Uterus (tissue), 4 donors: ENCODE results near the gene UST. TPM values are rescaled to one million over a fixed set of nuclear protein-coding genes. Genes with fewer than 3 reads are reported as not detected.

Experiments
- DNase-seq, 2 donors: peaks; one replicate each; pipeline ENCODE4 v3.0.0-alpha.2; 2019 to 2020
- H3K27ac ChIP-seq, 2 donors: fragments of 200-600 bp; sonication (generic); 1 replicate in 1 of 2; 2 replicates in 1 of 2; pipeline ENCODE4 v1.5.1; 2016 to 2018
- H3K27me3 ChIP-seq, 2 donors: fragments of 200-600 bp; sonication (generic); one replicate each; pipeline ENCODE4 v1.5.1; 2018 to 2019; ENCODE audit warnings: control low read depth in 1 of 2
- H3K36me3 ChIP-seq, 2 donors: fragments of 200-600 bp; sonication (generic); one replicate each; pipeline ENCODE4 v1.5.1; 2019; ENCODE audit warnings: control low read depth in 1 of 2
- H3K4me1 ChIP-seq, 2 donors: fragments of 200-600 bp; sonication (generic); one replicate each; pipeline ENCODE4 v1.5.1; 2018 to 2019; ENCODE audit warnings: control low read depth in 1 of 2
- H3K4me3 ChIP-seq, 2 donors: fragments of 200-600 bp; sonication (generic); 1 replicate in 1 of 2; 2 replicates in 1 of 2; pipeline ENCODE4 v1.5.1; 2018 to 2019; ENCODE audit warnings: mild to moderate bottlenecking in 1 of 2
- H3K9me3 ChIP-seq, 2 donors: fragments of 200-600 bp; sonication (generic); one replicate each; pipeline ENCODE4 v1.5.1; 2019; ENCODE audit warnings: control low read depth in 1 of 2
- CTCF ChIP-seq, 4 experiments: fragments of 200-600 bp in 2 of 4; fragments of 450-650 bp in 2 of 4; sonication (generic) in 2 of 4; IDR thresholded peaks; one replicate each; pipeline ENCODE4 v1.5.1; 2016 to 2019; ENCODE audit warnings: antibody characterized with exemption in 4 of 4, mild to moderate bottlenecking in 2 of 4, moderate library complexity in 1 of 4
- POLR2A ChIP-seq, 2 donors: fragments of 450-650 bp; IDR thresholded peaks; one replicate each; pipeline ENCODE4 v1.6.1; 2016; ENCODE audit warnings: antibody characterized with exemption in 2 of 2, mild to moderate bottlenecking in 1 of 2, moderate library complexity in 1 of 2
- intact Hi-C: fragments of 100-400 bp; cut with DNase I; formaldehyde crosslinking; loops from one replicate; pipeline ENCODE4 v1.15.1; 2023; ENCODE audit warnings: low total_unique reads
- total RNA-seq, 4 donors: library from RNA; depleted of rRNA in 3 of 4; stranded (reverse); fragments of >200 nt in 3 of 4; gene quantifications; one replicate each; pipeline versions ENCODE4 v1.1.0 to v1.2.4, GENCODE V29; 2014 to 2023
- donor health status: DM: yes; HTN: yes; CAD: no.

The UST gene
- total RNA-seq, 4 donors from 2014 or later = 6.1 to 23.2 (median 17.2) TPM

- no peaks in the 10 kb centered on the region for H3K27me3 ChIP-seq
- H3K36me3 ChIP-seq = no peaks in the 10 kb centered on the region
- DNase-seq = no peak
- TF ChIP-seq CTCF (IDR thresholded peaks at IDR 0.05) (no peak), POLR2A (IDR thresholded peaks at IDR 0.05) (no peak)
- no peak overlapping the region for H3K4me3 ChIP-seq
- no peaks in the 10 kb centered on the region for H3K4me1 ChIP-seq
- H3K9me3 ChIP-seq = no peaks in the 10 kb centered on the region
- intact Hi-C loops = no loop called here
- no peak overlapping the region for H3K27ac ChIP-seq
These were observed 80.7 kb downstream of the UST start for GRCh38 chr6:148827416-148828045.

- no peak for TF ChIP-seq CTCF (IDR thresholded peaks at IDR 0.05)
- TF ChIP-seq POLR2A (IDR thresholded peaks at IDR 0.05) = no peak
- Histone ChIP-seq H3K4me1 (no peaks in the 10 kb centered on the region), H3K36me3 (no peaks in the 10 kb centered on the region), H3K27ac (no peak overlapping the region), H3K4me3 (no peak overlapping the region), H3K27me3 (no peaks in the 10 kb centered on the region), H3K9me3 (no peaks in the 10 kb centered on the region)
- DNase-seq = no peak
- intact Hi-C loops = no loop called here
These were observed 81.2 kb downstream of the UST start for GRCh38 chr6:148828047-148828446.

- Histone ChIP-seq H3K4me3 (no peak overlapping the region), H3K27ac (no peak overlapping the region), H3K4me1 (no peaks in the 10 kb centered on the region), H3K27me3 (no peaks in the 10 kb centered on the region), H3K9me3 (no peaks in the 10 kb centered on the region), H3K36me3 (no peaks in the 10 kb centered on the region)
- DNase-seq = no peak
- TF ChIP-seq CTCF (IDR thresholded peaks at IDR 0.05) (no peak), POLR2A (IDR thresholded peaks at IDR 0.05) (no peak)
- intact Hi-C loops = no loop called here
These were observed 82.7 kb downstream of the UST start for GRCh38 chr6:148829415-148830101.

GRCh38 chr6:148830614-148831013, 83.8 kb downstream of the UST start:
- no peaks in the 10 kb centered on the region for H3K9me3 ChIP-seq
- intact Hi-C loops = no loop called here
- no peak overlapping the region for H3K27ac ChIP-seq
- DNase-seq = no peak
- no peaks in the 10 kb centered on the region for H3K36me3 ChIP-seq
- TF ChIP-seq CTCF (IDR thresholded peaks at IDR 0.05) (no peak), POLR2A (IDR thresholded peaks at IDR 0.05) (no peak)
- no peaks in the 10 kb centered on the region for H3K27me3 ChIP-seq
- no peak overlapping the region for H3K4me3 ChIP-seq
- H3K4me1 ChIP-seq = no peaks in the 10 kb centered on the region

- DNase-seq = no peak
- intact Hi-C loops = no loop called here
- Histone ChIP-seq H3K4me1 (no peaks in the 10 kb centered on the region), H3K27ac (no peak overlapping the region), H3K9me3 (no peaks in the 10 kb centered on the region), H3K27me3 (no peaks in the 10 kb centered on the region), H3K4me3 (no peak overlapping the region), H3K36me3 (no peaks in the 10 kb centered on the region)
- TF ChIP-seq CTCF (IDR thresholded peaks at IDR 0.05) (no peak), POLR2A (IDR thresholded peaks at IDR 0.05) (no peak)
These were observed 84.2 kb downstream of the UST start for GRCh38 chr6:148831064-148831463.
